Activated naive CD8-positive, alpha-beta T cell treated with anti-CD3 and anti-CD28 coated beads, Interleukin-2, amount 50 U/mL, for 24 hours (primary cell): Measurements from ENCODE around the gene VTI1A.

Experiments used
- ATAC-seq: fragments of 150-1000 bp; cut with Tn5 transposase; one replicate; pipeline ENCODE4 v1.10.0; 2021
- DNase-seq: peaks from one replicate; pipeline ENCODE4 v3.0.0; 2021
- H3K27ac Mint-ChIP-seq: one replicate; pipeline ENCODE4 v1.8.0; 2021; ENCODE audit warnings: mild to moderate bottlenecking, mixed read lengths
- H3K27me3 Mint-ChIP-seq: one replicate; pipeline ENCODE4 v1.8.0; 2021; ENCODE audit warnings: mixed read lengths
- H3K36me3 Mint-ChIP-seq: one replicate; pipeline ENCODE4 v1.8.0; 2021; ENCODE audit warnings: low read depth, mixed read lengths
- H3K4me1 Mint-ChIP-seq: one replicate; pipeline ENCODE4 v1.8.0; 2021; ENCODE audit warnings: mixed read lengths
- H3K4me3 Mint-ChIP-seq: one replicate; pipeline ENCODE4 v1.8.0; 2021; ENCODE audit warnings: mild to moderate bottlenecking, moderate library complexity, mixed read lengths
- H3K9me3 Mint-ChIP-seq: one replicate; pipeline ENCODE4 v1.8.0; 2021; ENCODE audit warnings: mixed read lengths

VTI1A gene

GRCh38 chr10:112831859-112832258 is 384.8 kb downstream of the VTI1A start:
- peaks cover 10% of the 10 kb centered on the region for H3K36me3 Mint-ChIP-seq
- no peaks in the 10 kb centered on the region for H3K4me1 Mint-ChIP-seq
- ATAC-seq = no peak
- DNase-seq = no peak
- no peaks in the 10 kb centered on the region for H3K9me3 Mint-ChIP-seq
- no peak overlapping the region for H3K27ac Mint-ChIP-seq
- H3K27me3 Mint-ChIP-seq = no peaks in the 10 kb centered on the region
- no peak overlapping the region for H3K4me3 Mint-ChIP-seq

GRCh38 chr10:112832361-112832878 is 385.4 kb downstream of the VTI1A start:
- ATAC-seq (no peak), DNase-seq (no peak)
- H3K36me3 Mint-ChIP-seq = peaks cover 10% of the 10 kb centered on the region
- H3K4me1 Mint-ChIP-seq = no peaks in the 10 kb centered on the region
- H3K27ac Mint-ChIP-seq = no peak overlapping the region
- H3K4me3 Mint-ChIP-seq = no peak overlapping the region
- H3K9me3 Mint-ChIP-seq = no peaks in the 10 kb centered on the region
- no peaks in the 10 kb centered on the region for H3K27me3 Mint-ChIP-seq

GRCh38 chr10:112832959-112833358 is 385.9 kb downstream of the VTI1A start:
- Mint-ChIP-seq H3K36me3 (peaks cover 10% of the 10 kb centered on the region), H3K9me3 (no peaks in the 10 kb centered on the region), H3K4me3 (no peak overlapping the region), H3K27ac (no peak overlapping the region), H3K4me1 (no peaks in the 10 kb centered on the region), H3K27me3 (no peaks in the 10 kb centered on the region)
- ATAC-seq (no peak), DNase-seq (no peak)

GRCh38 chr10:112834751-112835181 is 387.8 kb downstream of the VTI1A start:
- Mint-ChIP-seq H3K9me3 (no peaks in the 10 kb centered on the region), H3K4me1 (no peaks in the 10 kb centered on the region), H3K27me3 (no peaks in the 10 kb centered on the region), H3K4me3 (no peak overlapping the region), H3K27ac (no peak overlapping the region), H3K36me3 (peaks cover 12% of the 10 kb centered on the region)
- no peak for ATAC-seq
- no peak for DNase-seq

- Mint-ChIP-seq H3K4me3 (no peak overlapping the region), H3K27ac (no peak overlapping the region), H3K36me3 (peaks cover 11% of the 10 kb centered on the region), H3K27me3 (no peaks in the 10 kb centered on the region), H3K9me3 (peaks cover 3% of the 10 kb centered on the region), H3K4me1 (no peaks in the 10 kb centered on the region)
- ATAC-seq (no peak), DNase-seq (no peak)
Observed at GRCh38 chr10:112835217-112835715, 388.3 kb downstream of the VTI1A start.

- H3K9me3 Mint-ChIP-seq = peaks cover 4% of the 10 kb centered on the region
- ATAC-seq = no peak
- no peak for DNase-seq
- no peaks in the 10 kb centered on the region for H3K4me1 Mint-ChIP-seq
- no peak overlapping the region for H3K27ac Mint-ChIP-seq
- H3K4me3 Mint-ChIP-seq = no peak overlapping the region
- no peaks in the 10 kb centered on the region for H3K27me3 Mint-ChIP-seq
- H3K36me3 Mint-ChIP-seq = peaks cover 6% of the 10 kb centered on the region
Observed at GRCh38 chr10:112835944-112836451, 389.0 kb downstream of the VTI1A start.

- no peak for DNase-seq
- Mint-ChIP-seq H3K4me3 (no peak overlapping the region), H3K27me3 (no peaks in the 10 kb centered on the region), H3K36me3 (peaks cover 2% of the 10 kb centered on the region), H3K9me3 (peaks cover 4% of the 10 kb centered on the region), H3K27ac (no peak overlapping the region), H3K4me1 (no peaks in the 10 kb centered on the region)
- ATAC-seq = no peak
Observed at GRCh38 chr10:112838784-112839481, 391.9 kb downstream of the VTI1A start.

GRCh38 chr10:112839928-112840654 is 393.1 kb downstream of the VTI1A start:
- H3K4me1 Mint-ChIP-seq = no peaks in the 10 kb centered on the region
- no peaks in the 10 kb centered on the region for H3K27me3 Mint-ChIP-seq
- peaks cover 4% of the 10 kb centered on the region for H3K9me3 Mint-ChIP-seq
- H3K27ac Mint-ChIP-seq = no peak overlapping the region
- H3K4me3 Mint-ChIP-seq = no peak overlapping the region
- DNase-seq (no peak), ATAC-seq (no peak)
- peaks cover 6% of the 10 kb centered on the region for H3K36me3 Mint-ChIP-seq

GRCh38 chr10:112841549-112841948 is 394.5 kb downstream of the VTI1A start:
- H3K4me1 Mint-ChIP-seq = no peaks in the 10 kb centered on the region
- H3K27me3 Mint-ChIP-seq = no peaks in the 10 kb centered on the region
- peaks cover 8% of the 10 kb centered on the region for H3K36me3 Mint-ChIP-seq
- no peak overlapping the region for H3K27ac Mint-ChIP-seq
- no peak overlapping the region for H3K4me3 Mint-ChIP-seq
- ATAC-seq (no peak), DNase-seq (no peak)
- peaks cover 7% of the 10 kb centered on the region for H3K9me3 Mint-ChIP-seq

GRCh38 chr10:112842832-112843360 is 395.9 kb downstream of the VTI1A start:
- no peak overlapping the region for H3K4me3 Mint-ChIP-seq
- H3K27me3 Mint-ChIP-seq = no peaks in the 10 kb centered on the region
- peaks cover 16% of the 10 kb centered on the region for H3K36me3 Mint-ChIP-seq
- DNase-seq = no peak
- peaks cover 17% of the 10 kb centered on the region for H3K9me3 Mint-ChIP-seq
- no peaks in the 10 kb centered on the region for H3K4me1 Mint-ChIP-seq
- H3K27ac Mint-ChIP-seq = no peak overlapping the region
- ATAC-seq = no peak

- Mint-ChIP-seq H3K4me1 (no peaks in the 10 kb centered on the region), H3K9me3 (peaks cover 21% of the 10 kb centered on the region), H3K36me3 (peaks cover 21% of the 10 kb centered on the region), H3K4me3 (no peak overlapping the region), H3K27me3 (no peaks in the 10 kb centered on the region), H3K27ac (no peak overlapping the region)
- ATAC-seq = no peak
- DNase-seq = no peak
Observed at GRCh38 chr10:112843623-112844022, 396.6 kb downstream of the VTI1A start.

GRCh38 chr10:112844681-112845544 is 397.9 kb downstream of the VTI1A start:
- no peaks in the 10 kb centered on the region for H3K4me1 Mint-ChIP-seq
- ATAC-seq = no peak
- peaks cover 25% of the 10 kb centered on the region for H3K9me3 Mint-ChIP-seq
- peaks cover 22% of the 10 kb centered on the region for H3K36me3 Mint-ChIP-seq
- no peak for DNase-seq
- no peaks in the 10 kb centered on the region for H3K27me3 Mint-ChIP-seq
- no peak overlapping the region for H3K4me3 Mint-ChIP-seq
- no peak overlapping the region for H3K27ac Mint-ChIP-seq

GRCh38 chr10:112847778-112848177 is 400.8 kb downstream of the VTI1A start:
- Mint-ChIP-seq H3K4me3 (no peak overlapping the region), H3K27me3 (no peaks in the 10 kb centered on the region), H3K27ac (no peak overlapping the region), H3K36me3 (peaks cover 22% of the 10 kb centered on the region), H3K4me1 (peaks cover 2% of the 10 kb centered on the region), H3K9me3 (peaks cover 21% of the 10 kb centered on the region)
- DNase-seq (no peak), ATAC-seq (no peak)

- Mint-ChIP-seq H3K4me1 (peaks cover 2% of the 10 kb centered on the region), H3K36me3 (peaks cover 22% of the 10 kb centered on the region), H3K27ac (no peak overlapping the region), H3K9me3 (peaks cover 21% of the 10 kb centered on the region), H3K4me3 (no peak overlapping the region), H3K27me3 (no peaks in the 10 kb centered on the region)
- ATAC-seq (no peak), DNase-seq (no peak)
Observed at GRCh38 chr10:112848228-112848627, 401.2 kb downstream of the VTI1A start.
